GM12801 (cell line): ENCODE data around the gene NLGN2.

ENCODE experiments used
- CTCF ChIP-seq: IDR thresholded peaks from one replicate; pipeline ENCODE4 v1.5.1; 2011; ENCODE audit warnings: control low read depth; ENCODE audit not compliant: insufficient read length; ENCODE audit errors: extremely low read depth

The NLGN2 gene

DNA sequence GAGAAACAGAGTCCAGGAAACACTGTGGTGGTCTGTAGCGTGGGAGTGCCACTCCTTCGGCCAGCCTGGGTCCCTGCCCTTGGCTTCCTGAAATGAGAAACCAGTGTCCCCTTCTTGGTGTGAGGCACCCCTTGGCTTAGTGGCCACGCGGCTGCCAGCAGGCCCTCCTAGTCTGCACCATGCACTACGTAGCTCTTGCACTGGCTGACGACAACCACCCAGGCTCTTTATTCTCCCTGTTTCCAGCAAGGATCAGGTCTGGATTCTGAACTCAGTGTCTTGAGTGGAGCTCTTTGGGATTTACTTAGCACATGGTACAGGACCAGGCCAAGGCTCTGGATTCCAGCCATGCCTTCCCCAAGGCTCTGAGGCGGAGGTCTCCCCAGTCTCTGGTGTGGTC lies 19.9 kb downstream of the NLGN2 start:
- no peak for TF ChIP-seq CTCF

DNA sequence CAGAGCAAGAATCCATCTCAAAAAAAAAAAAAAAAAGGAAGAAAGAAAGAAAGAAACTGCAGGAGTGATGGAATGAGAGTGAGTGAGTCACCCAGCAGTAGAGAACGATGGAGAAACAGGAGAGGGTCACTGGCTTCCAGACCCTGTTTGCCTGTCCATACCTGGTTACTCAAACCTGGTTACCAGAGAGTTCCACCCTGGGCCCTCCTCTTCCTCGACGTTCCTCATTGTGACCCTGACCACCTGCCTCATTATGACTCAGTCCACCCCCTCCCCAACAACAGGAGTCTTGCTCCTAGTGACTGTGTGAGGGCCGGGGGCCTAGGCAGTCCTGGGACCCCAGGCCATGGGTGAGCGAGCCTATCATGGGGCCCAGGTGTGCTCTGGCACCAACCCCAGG lies 20.9 kb downstream of the NLGN2 start, which contains the start of gene SPEM3:
Gene SPEM3, plus strand, starts transcription at position 301 of the 400 bp plus-strand sequence. Its CDS starts 46 bp downstream, at position 347.
- no peak for TF ChIP-seq CTCF

GRCh38 chr17:7429722-7430121 lies 22.1 kb downstream of the NLGN2 start:
- TF ChIP-seq CTCF, result no peak

- no peak for TF ChIP-seq CTCF
Measured at GRCh38 chr17:7431231-7431630, 23.6 kb downstream of the NLGN2 start.

GRCh38 chr17:7432296-7432695 lies 24.7 kb downstream of the NLGN2 start:
- TF ChIP-seq CTCF, result no peak

DNA sequence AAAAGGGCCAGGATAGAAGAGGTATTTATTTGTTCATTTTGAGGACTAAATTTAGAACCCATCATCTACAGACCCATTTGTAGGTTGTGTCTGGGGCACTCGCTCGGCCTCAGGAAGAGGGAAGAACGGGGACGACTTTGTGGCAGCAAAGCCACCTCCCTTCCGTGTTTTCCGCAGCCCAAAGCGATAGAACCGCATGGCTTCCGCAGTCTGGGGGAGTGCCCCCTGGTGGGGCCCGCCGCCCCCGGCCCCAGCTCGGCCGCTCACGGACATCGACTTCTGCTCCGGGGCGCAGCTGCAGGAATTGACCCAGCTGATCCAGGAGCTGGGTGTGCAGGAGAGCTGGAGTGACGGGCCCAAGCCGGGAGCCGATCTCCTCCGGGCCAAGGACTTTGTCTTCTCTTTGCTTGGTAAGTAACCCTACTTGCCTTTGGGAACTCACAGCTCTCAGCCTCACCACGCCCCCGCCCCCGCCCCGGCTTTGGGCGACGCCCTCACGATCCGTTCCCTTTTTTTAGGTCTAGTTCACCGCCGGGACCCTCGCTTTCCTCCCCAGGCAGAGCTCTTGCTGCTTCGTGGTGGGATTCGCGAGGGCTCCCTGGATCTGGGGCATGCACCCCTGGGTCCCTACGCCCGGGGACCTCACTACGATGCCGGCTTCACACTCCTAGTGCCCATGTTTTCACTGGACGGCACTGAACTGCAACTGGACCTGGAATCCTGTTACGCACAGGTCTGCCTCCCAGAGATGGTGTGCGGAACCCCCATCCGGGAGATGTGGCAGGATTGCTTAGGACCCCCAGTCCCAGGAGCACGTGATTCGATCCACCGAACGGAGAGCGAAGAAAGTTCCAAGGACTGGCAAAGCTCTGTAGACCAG lies 28.3 kb downstream of the NLGN2 start:
- no peak for TF ChIP-seq CTCF

GRCh38 chr17:7436556-7437368 lies 29.1 kb downstream of the NLGN2 start:
- no peak for TF ChIP-seq CTCF
